AML-193 (cell line): ENCODE data around the gene CACNG5.

Experiments
- DNase-seq, 2 experiments: peaks; one replicate each; lab custom pipeline; 2025; lab: John Stamatoyannopoulos, UW

Gene CACNG5

GRCh38 chr17:66904760-66905624 is 70.1 kb downstream of the CACNG5 start:
- no peak for DNase-seq

- DNase-seq: peak; percentile 67 to 72
Observed at GRCh38 chr17:66906321-66907278, 71.7 kb downstream of the CACNG5 start.

- no peak for DNase-seq
Observed at GRCh38 chr17:66909804-66910373, 75.0 kb downstream of the CACNG5 start.

- DNase-seq: no peak
Observed at GRCh38 chr17:66910651-66911285, 75.9 kb downstream of the CACNG5 start.

GRCh38 chr17:66915204-66915611 is 80.3 kb downstream of the CACNG5 start:
- DNase-seq: no peak

GRCh38 chr17:66915792-66916191 is 80.9 kb downstream of the CACNG5 start:
- no peak for DNase-seq

- DNase-seq: no peak
Observed at GRCh38 chr17:66916946-66917345, 82.0 kb downstream of the CACNG5 start.

GRCh38 chr17:66918896-66919295 is 84.0 kb downstream of the CACNG5 start:
- no peak for DNase-seq

- DNase-seq: no peak
Observed at GRCh38 chr17:66920435-66920834, 85.5 kb downstream of the CACNG5 start.

GRCh38 chr17:66920950-66921349 is 86.0 kb downstream of the CACNG5 start:
- no peak for DNase-seq

GRCh38 chr17:66923886-66924285 is 89.0 kb downstream of the CACNG5 start:
- no peak for DNase-seq

- no peak for DNase-seq
Observed at GRCh38 chr17:66925811-66926500, 91.0 kb downstream of the CACNG5 start.

GRCh38 chr17:66928949-66929348 is 94.0 kb downstream of the CACNG5 start:
- DNase-seq: no peak

GRCh38 chr17:66929591-66929990 is 94.7 kb downstream of the CACNG5 start:
- no peak for DNase-seq

GRCh38 chr17:66930933-66931332 is 96.0 kb downstream of the CACNG5 start:
- no peak for DNase-seq

- DNase-seq: no peak
Observed at GRCh38 chr17:66932311-66932710, 97.4 kb downstream of the CACNG5 start.

GRCh38 chr17:66934040-66934439 is 99.1 kb downstream of the CACNG5 start:
- no peak for DNase-seq
